MCF 10A (cell line): ENCODE results near the gene PRM2. TPM values are rescaled to one million over a fixed set of nuclear protein-coding genes. Genes with fewer than 3 reads are reported as not detected.

Experiments used
- BruUV-seq: library from RNA; stranded (reverse); fragments of 400-500 nt; replicated peaks from 2 replicates; lab custom pipeline; 2021; lab: Mats Ljungman, UMichigan
- CTCF ChIA-PET: fragments of 300-600 bp; sonication (Branson Sonifier 250); formaldehyde crosslinking; extraction: SDS; loops from one replicate; lab custom pipeline; 2021; ENCODE audit warnings: antibody characterized with exemption, inconsistent platforms; lab: Yijun Ruan, JAX
- POLR2A ChIA-PET: fragments of 300-600, 350-650 bp; sonication (Branson Sonifier 250); formaldehyde crosslinking; extraction: SDS; loops from one replicate; lab custom pipeline; 2020; ENCODE audit warnings: antibody characterized with exemption, inconsistent platforms; lab: Yijun Ruan, JAX
- DNase-seq: peaks from one replicate; pipeline ENCODE4 v3.0.0-alpha.2; 2018; ENCODE audit not compliant: unreplicated experiment
- H3K27ac Mint-ChIP-seq: one replicate; pipeline ENCODE4 v1.8.0; 2022; ENCODE audit warnings: mild to moderate bottlenecking, low read depth, mixed read lengths; ENCODE audit not compliant: unreplicated experiment
- H3K27me3 Mint-ChIP-seq: one replicate; pipeline ENCODE4 v1.8.0; 2022; ENCODE audit warnings: mixed read lengths; ENCODE audit not compliant: insufficient read depth, unreplicated experiment
- H3K36me3 Mint-ChIP-seq: one replicate; pipeline ENCODE4 v1.8.0; 2022; ENCODE audit warnings: mild to moderate bottlenecking, moderate library complexity, mixed read lengths; ENCODE audit not compliant: insufficient read depth, unreplicated experiment
- H3K4me1 Mint-ChIP-seq: one replicate; pipeline ENCODE4 v1.8.0; 2022; ENCODE audit warnings: mixed read lengths; ENCODE audit not compliant: insufficient read depth, unreplicated experiment
- H3K4me3 Mint-ChIP-seq: one replicate; pipeline ENCODE4 v1.8.0; 2022; ENCODE audit warnings: mild to moderate bottlenecking, moderate library complexity, mixed read lengths; ENCODE audit not compliant: unreplicated experiment
- H3K9me3 Mint-ChIP-seq: one replicate; pipeline ENCODE4 v1.8.0; 2022; ENCODE audit warnings: mixed read lengths; ENCODE audit not compliant: unreplicated experiment
- CTCF ChIP-seq: fragments of 200-600 bp; IDR thresholded peaks from one replicate; pipeline ENCODE4 v1.8.0; 2022; ENCODE audit warnings: antibody characterized with exemption, mild to moderate bottlenecking; ENCODE audit not compliant: unreplicated experiment
- intact Hi-C: fragments of 100-400 bp; cut with micrococcal nuclease; formaldehyde crosslinking; loops from 2 replicates; pipeline ENCODE4 v1.14.1; 2022
- total RNA-seq: library from RNA; stranded (reverse); gene quantifications from 2 replicates; pipeline ENCODE4 v1.2.3, GENCODE V29; 2022

PRM2 gene
- total RNA-seq, 1 experiment from 2014 or later: not detected

GRCh38 chr16:11253009-11253994 lies 23.0 kb downstream of the PRM2 start:
- Mint-ChIP-seq H3K27me3 (no peaks in the 10 kb centered on the region), H3K27ac (peak overlapping the region; percentile 3), H3K4me3 (peak overlapping the region; percentile 25), H3K4me1 (peaks cover 8% of the 10 kb centered on the region), H3K36me3 (peaks cover 16% of the 10 kb centered on the region), H3K9me3 (no peaks in the 10 kb centered on the region)
- no peak for TF ChIP-seq CTCF
- DNase-seq: no peak
- BruUV-seq: no TSS peak
- intact Hi-C loops: loop anchor here (10.0 kb wide), 1 partner anchor 119 kb away; no protein-coding TSS in a partner anchor
- POLR2A ChIA-PET: interaction anchor here (0.7 kb wide), 1 partner anchor 102 kb away, joined by 3 read pairs; no protein-coding TSS in a partner anchor
- CTCF ChIA-PET: interaction anchor here (0.6 to 11.0 kb wide), 11 partner anchors 22 to 738 kb away, joined by 3 to 342 read pairs (median 3); no protein-coding TSS in a partner anchor

GRCh38 chr16:11252482-11252931 lies 23.8 kb downstream of the PRM2 start:
- CTCF ChIA-PET: interaction anchor here (0.6 to 0.9 kb wide), 4 partner anchors 270 to 287 kb away, joined by 3 to 4 read pairs (median 3); no protein-coding TSS in a partner anchor
- POLR2A ChIA-PET: no interaction called here

GRCh38 chr16:11251525-11252481 lies 24.5 kb downstream of the PRM2 start:
- POLR2A ChIA-PET: no interaction called here
- DNase-seq: no peak
- intact Hi-C loops: loop anchor here (10.0 kb wide), 1 partner anchor 117 kb away; no protein-coding TSS in a partner anchor
- H3K36me3 Mint-ChIP-seq: peaks cover 12% of the 10 kb centered on the region
- H3K27me3 Mint-ChIP-seq: no peaks in the 10 kb centered on the region
- no TSS peak for BruUV-seq
- peaks cover 8% of the 10 kb centered on the region for H3K4me1 Mint-ChIP-seq
- no peak for TF ChIP-seq CTCF
- H3K4me3 Mint-ChIP-seq: no peak overlapping the region
- CTCF ChIA-PET: interaction anchor here (0.6 to 0.9 kb wide), 4 partner anchors 38 to 286 kb away, joined by 3 to 4 read pairs (median 3); no protein-coding TSS in a partner anchor
- H3K27ac Mint-ChIP-seq: no peak overlapping the region
- no peaks in the 10 kb centered on the region for H3K9me3 Mint-ChIP-seq

More at GRCh38 chr16:11252482-11252931, 23.8 kb downstream of the PRM2 start:
- H3K4me1 Mint-ChIP-seq: peaks cover 8% of the 10 kb centered on the region
- H3K4me3 Mint-ChIP-seq: no peak overlapping the region
- DNase-seq: no peak
- TF ChIP-seq CTCF: no peak
- no TSS peak for BruUV-seq
- no peak overlapping the region for H3K27ac Mint-ChIP-seq
- H3K27me3 Mint-ChIP-seq: no peaks in the 10 kb centered on the region
- no peaks in the 10 kb centered on the region for H3K9me3 Mint-ChIP-seq
- intact Hi-C loops: loop anchor here (10.0 kb wide), 1 partner anchor 118 kb away; no protein-coding TSS in a partner anchor
- peaks cover 16% of the 10 kb centered on the region for H3K36me3 Mint-ChIP-seq
